IMR-90 (cell line): ENCODE measurements around the gene NKAIN1. TPM values are rescaled to one million over a fixed set of nuclear protein-coding genes. Genes with fewer than 3 reads are reported as not detected.

Experiments
- ATAC-seq: fragments of 200-7000 bp; cut with Tn5 transposase; 2 replicates; pipeline ENCODE4 v1.9.1; 2020; ENCODE audit warnings: low read depth, mild to moderate bottlenecking, moderate library complexity
- BruUV-seq: library from RNA; stranded (reverse); fragments of 400-500 nt; replicated peaks from 2 replicates; lab custom pipeline; 2021; lab: Mats Ljungman, UMichigan
- CTCF ChIA-PET: fragments of 300-600 bp; formaldehyde crosslinking; extraction: SDS; loops from one replicate; lab custom pipeline; 2021; ENCODE audit warnings: antibody characterized with exemption; lab: Yijun Ruan, JAX
- POLR2A ChIA-PET: fragments of 300-600 bp; sonication (Branson Sonifier 250); formaldehyde crosslinking; loops from one replicate; lab custom pipeline; 2022; ENCODE audit warnings: antibody characterized with exemption; ENCODE audit not compliant: unreplicated experiment; lab: Charles Lee
- DNase-seq: peaks from one replicate; pipeline ENCODE4 v3.0.0; 2013
- H2AFZ ChIP-seq: replicated peaks from 2 replicates; pipeline ENCODE3; 2013; ENCODE audit warnings: low read length, mild to moderate bottlenecking; ENCODE audit not compliant: poor library complexity
- H2AK5ac ChIP-seq: 2 replicates; pipeline ENCODE4 v1.6.1; 2013; ENCODE audit warnings: low read depth, low read length, inconsistent platforms
- H2AK9ac ChIP-seq: replicated peaks from 2 replicates; pipeline ENCODE3; 2013; ENCODE audit warnings: mild to moderate bottlenecking, low read depth, low read length, moderate library complexity; ENCODE audit not compliant: poor library complexity
- H2BK120ac ChIP-seq: 2 replicates; pipeline ENCODE4 v1.6.1; 2013; ENCODE audit warnings: low read depth, low read length, inconsistent platforms
- H2BK15ac ChIP-seq: 3 replicates; pipeline ENCODE4 v1.6.1; 2013; ENCODE audit warnings: low read depth, low read length, inconsistent platforms
- H2BK20ac ChIP-seq: 2 replicates; pipeline ENCODE4 v1.6.1; 2013; ENCODE audit warnings: low read depth, mild to moderate bottlenecking, inconsistent platforms, low read length, moderate library complexity
- H2BK5ac ChIP-seq: 2 replicates; pipeline ENCODE4 v1.6.1; 2013; ENCODE audit warnings: mild to moderate bottlenecking, low read depth, low read length, inconsistent platforms; ENCODE audit not compliant: poor library complexity, severe bottlenecking
- H3K14ac ChIP-seq: replicated peaks from 2 replicates; pipeline ENCODE4 v1.6.1; 2013; ENCODE audit warnings: low read depth, low read length, inconsistent platforms
- H3K18ac ChIP-seq: 2 replicates; pipeline ENCODE4 v1.6.1; 2013; ENCODE audit warnings: low read depth, low read length, control low read depth
- H3K23ac ChIP-seq: 2 replicates; pipeline ENCODE4 v1.6.1; 2013; ENCODE audit warnings: low read depth, low read length, inconsistent platforms
- H3K27ac ChIP-seq: 2 replicates; pipeline ENCODE4 v1.5.1; 2013; ENCODE audit warnings: mild to moderate bottlenecking, control low read depth, low read length; ENCODE audit not compliant: insufficient read depth
- H3K27me3 ChIP-seq: 2 replicates; pipeline ENCODE4 v1.6.1; 2013; ENCODE audit warnings: low read length; ENCODE audit not compliant: control insufficient read depth, insufficient read depth
- H3K36me3 ChIP-seq: 2 replicates; pipeline ENCODE4 v1.6.1; 2013; ENCODE audit warnings: low read length, mixed read lengths; ENCODE audit not compliant: control insufficient read depth, insufficient read depth
- H3K4ac ChIP-seq: 2 replicates; pipeline ENCODE4 v1.6.1; 2013; ENCODE audit warnings: low read depth, low read length, inconsistent platforms
- H3K4me1 ChIP-seq: 2 replicates; pipeline ENCODE4 v1.6.1; 2013; ENCODE audit warnings: low read length, mixed read lengths; ENCODE audit not compliant: control insufficient read depth, insufficient read depth
- H3K4me2 ChIP-seq: 2 replicates; pipeline ENCODE4 v1.6.1; 2013; ENCODE audit warnings: low read depth, mild to moderate bottlenecking, control low read depth, low read length, moderate library complexity
- H3K4me3 ChIP-seq: 2 replicates; pipeline ENCODE4 v1.5.1; 2013; ENCODE audit warnings: low read depth, mild to moderate bottlenecking, control low read depth, low read length, moderate library complexity; ENCODE audit not compliant: insufficient read depth
- H3K56ac ChIP-seq: 2 replicates; pipeline ENCODE4 v1.6.1; 2013; ENCODE audit warnings: low read length, inconsistent platforms; ENCODE audit not compliant: insufficient read depth; ENCODE audit errors: extremely low read depth
- H3K79me1 ChIP-seq, 2 experiments: 2 replicates each; pipeline ENCODE4 v1.6.1; 2013; ENCODE audit warnings: low read length in 2 of 2, inconsistent platforms in 1 of 2, low read depth in 1 of 2
- H3K9ac ChIP-seq: 2 replicates; pipeline ENCODE4 v1.6.1; 2013; ENCODE audit warnings: low read depth, low read length, control low read depth
- H3K9me1 ChIP-seq: 2 replicates; pipeline ENCODE4 v1.6.1; 2013; ENCODE audit warnings: low read length, inconsistent platforms; ENCODE audit not compliant: insufficient read depth
- H3K9me3 ChIP-seq: 2 replicates; pipeline ENCODE4 v1.6.1; 2013; ENCODE audit warnings: low read length; ENCODE audit not compliant: control insufficient read depth, insufficient read depth
- H4K20me1 ChIP-seq: 2 replicates; pipeline ENCODE4 v1.6.1; 2013; ENCODE audit warnings: low read length, inconsistent platforms; ENCODE audit not compliant: insufficient read depth
- H4K5ac ChIP-seq: 2 replicates; pipeline ENCODE4 v1.6.1; 2013; ENCODE audit warnings: mild to moderate bottlenecking, low read depth, low read length, control low read depth
- H4K8ac ChIP-seq, 2 experiments: 2 replicates each; pipeline ENCODE4 v1.6.1; 2013; ENCODE audit warnings: low read depth in 2 of 2, low read length in 2 of 2, control low read depth in 1 of 2, inconsistent platforms in 1 of 2
- H4K91ac ChIP-seq: 2 replicates; pipeline ENCODE4 v1.6.1; 2013; ENCODE audit warnings: low read depth, low read length, inconsistent platforms; ENCODE audit not compliant: insufficient read depth
- NFE2L2 ChIP-seq: fragments of 150-350 bp; IDR thresholded peaks from 2 replicates; pipeline ENCODE4 v1.6.1; 2016; ENCODE audit warnings: low read depth, mild to moderate bottlenecking, low read length
- RFX5 ChIP-seq: IDR thresholded peaks from 2 replicates; pipeline ENCODE4 v1.8.0; 2012; ENCODE audit warnings: low read depth, mild to moderate bottlenecking, low read length, moderate library complexity
- WGBS, 2 experiments: methylation state at CpG; one replicate each; pipeline versions ENCODE4 v1.1.5 to v1.1.7; 2013; ENCODE audit warnings: missing lambda C conversion rate in 2 of 2; ENCODE audit not compliant: insufficient read length in 1 of 2; ENCODE audit errors: extremely low coverage in 2 of 2; 5-methylcytosine and 5-hydroxymethylcytosine counted together
- dilution Hi-C: fragments of 300-500 bp; cut with HindIII; formaldehyde crosslinking; loops from one replicate; pipeline ENCODE4 v1.14.3; 2018; ENCODE audit warnings: low sequenced_read_pairs; ENCODE audit not compliant: unreplicated experiment
- in situ Hi-C: fragments of 300-500 bp; cut with MboI; formaldehyde crosslinking; loops from 3 replicates; pipeline ENCODE4 v1.14.3; 2019; ENCODE audit warnings: low sequenced_read_pairs, inconsistent platforms, mixed read lengths
- intact Hi-C: fragments of 100-400 bp; cut with micrococcal nuclease; formaldehyde crosslinking; loops from 2 replicates; pipeline ENCODE4 v1.10.0; 2022
- polyA plus RNA-seq, 3 experiments: library from polyadenylated mRNA; depleted of rRNA; stranded (reverse); fragments of >200 nt; gene quantifications; 2 replicates each; pipeline ENCODE4 v1.2.3, GENCODE V29; 2012; ENCODE audit warnings: low replicate concordance in 1 of 3
- total RNA-seq: library from RNA; depleted of rRNA; stranded (reverse); fragments of >200 nt; gene quantifications from 2 replicates; pipeline ENCODE4 v1.2.3, GENCODE V29; 2012

NKAIN1 gene
- total and polyA plus RNA-seq, 2 of the 4 experiments (the other 2 are of a cell fraction): under 0.01 to 0.09 TPM

- TF ChIP-seq RFX5: no peak
Measured at GRCh38 chr1:31243501-31244286, 4.0 kb upstream of the NKAIN1 start (continued).

GRCh38 chr1:31241321-31241720, 1.6 kb upstream of the NKAIN1 start:
- no peak overlapping the region for H2BK120ac ChIP-seq
- H3K4me2 ChIP-seq: no peak overlapping the region
- TF ChIP-seq NFE2L2: no peak
- TF ChIP-seq RFX5: no peak
- H3K36me3 ChIP-seq: no peaks in the 10 kb centered on the region
- no peak overlapping the region for H2BK20ac ChIP-seq
- no peak for DNase-seq
- H3K14ac ChIP-seq: no peak overlapping the region
- no peaks in the 10 kb centered on the region for H3K79me1 ChIP-seq
- H3K9ac ChIP-seq: no peak overlapping the region
- intact Hi-C loops (no loop called here), dilution Hi-C loops (no loop called here), in situ Hi-C loops (no loop called here)
- no peaks in the 10 kb centered on the region for H3K9me3 ChIP-seq
- no peak overlapping the region for H2AK9ac ChIP-seq
- WGBS, 2 experiments: 80% methylated on average over 1 of the region's 8 CpGs; no CpG with 5 or more reads in 1 of the 2 experiments
- no peak overlapping the region for H3K4ac ChIP-seq
- H3K27ac ChIP-seq: no peak overlapping the region
- POLR2A ChIA-PET: no interaction called here
- CTCF ChIA-PET: no interaction called here
- no peak overlapping the region for H3K56ac ChIP-seq
- no peak overlapping the region for H2AK5ac ChIP-seq
- H3K4me3 ChIP-seq: no peak overlapping the region
- H3K23ac ChIP-seq: no peak overlapping the region
- no peaks in the 10 kb centered on the region for H4K20me1 ChIP-seq
- no peak overlapping the region for H2AFZ ChIP-seq
- no peaks in the 10 kb centered on the region for H3K9me1 ChIP-seq
- BruUV-seq: no TSS peak
- H4K8ac ChIP-seq: no peak overlapping the region
- H3K27me3 ChIP-seq: peaks cover 50% of the 10 kb centered on the region
- H3K18ac ChIP-seq: no peak overlapping the region
- H4K5ac ChIP-seq: no peak overlapping the region
- H2BK15ac ChIP-seq: no peak overlapping the region
- H2BK5ac ChIP-seq: no peak overlapping the region
- H4K91ac ChIP-seq: no peak overlapping the region
- no peak for ATAC-seq
- H3K4me1 ChIP-seq: no peaks in the 10 kb centered on the region
